GM12878 (cell line): ENCODE measurements around the gene NCKAP5. TPM values are rescaled to one million over a fixed set of nuclear protein-coding genes. Genes with fewer than 3 reads are reported as not detected.

Experiments used
- ATAC-seq: fragments of 200-7000 bp; cut with Tn5 transposase; 3 replicates; pipeline ENCODE4 v1.9.1; 2020; ENCODE audit warnings: mild to moderate bottlenecking, moderate library complexity
- BruUV-seq: library from RNA; stranded (reverse); fragments of 400-500 nt; replicated peaks from 2 replicates; lab custom pipeline; 2021; lab: Mats Ljungman, UMichigan
- CTCF ChIA-PET: fragments of 300-600 bp; sonication (Branson Sonifier 250); formaldehyde crosslinking; extraction: SDS; loops from one replicate; lab custom pipeline; 2021; ENCODE audit warnings: inconsistent platforms; lab: Yijun Ruan, JAX
- POLR2A ChIA-PET: fragments of 350-600 bp; formaldehyde crosslinking; extraction: SDS; loops from one replicate; lab custom pipeline; 2021; ENCODE audit warnings: inconsistent platforms; lab: Charles Lee
- RAD21 ChIA-PET: fragments of 300-600 bp; sonication (Branson Sonifier 250); formaldehyde crosslinking; loops from one replicate; lab custom pipeline; 2023; ENCODE audit warnings: antibody characterized with exemption; ENCODE audit not compliant: unreplicated experiment; lab: Charles Lee
- SMC1A ChIA-PET: fragments of 300-600 bp; sonication (Branson Sonifier 250); formaldehyde crosslinking; loops from one replicate; lab custom pipeline; 2023; ENCODE audit not compliant: unreplicated experiment, uncharacterized antibody; lab: Charles Lee
- DNase-seq: peaks from one replicate; pipeline ENCODE4 v3.0.0-alpha.2; 2011; ENCODE audit warnings: low read depth, low spot score
- FAIRE-seq: peaks from 3 replicates; lab custom pipeline; 2011; peaks lifted over from hg19 to GRCh38; lab: Jason Lieb, UNC
- H2AFZ ChIP-seq: 2 replicates; pipeline ENCODE4 v1.6.0; 2011; ENCODE audit warnings: low read depth, low read length, control low read depth; ENCODE audit not compliant: control insufficient read depth
- H3K27ac ChIP-seq: 2 replicates; pipeline ENCODE4 v1.5.1; 2011; ENCODE audit warnings: control low read depth; ENCODE audit not compliant: control insufficient read depth, insufficient read depth
- H3K27me3 ChIP-seq, 2 experiments: replicated peaks in 1 of 2; 2 replicates each; pipeline versions ENCODE4 v1.6.0 to v1.6.1; 2011; ENCODE audit warnings: low read length in 1 of 2; ENCODE audit not compliant: control insufficient read depth in 2 of 2, insufficient read depth in 2 of 2
- H3K36me3 ChIP-seq, 2 experiments: 2 replicates each; pipeline ENCODE4 v1.5.1; 2011; ENCODE audit warnings: low read length in 1 of 2; ENCODE audit not compliant: control insufficient read depth in 2 of 2, insufficient read depth in 2 of 2
- H3K4me1 ChIP-seq: 2 replicates; pipeline ENCODE4 v1.6.1; 2011; ENCODE audit warnings: mild to moderate bottlenecking, low read length, moderate library complexity, mixed read lengths; ENCODE audit not compliant: control insufficient read depth, insufficient read depth
- H3K4me2 ChIP-seq: 2 replicates; pipeline ENCODE4 v1.6.0; 2011; ENCODE audit warnings: control low read depth; ENCODE audit not compliant: control insufficient read depth, insufficient read depth
- H3K4me3 ChIP-seq: fragments of 200-600 bp; sonication (generic); 2 replicates; pipeline ENCODE4 v1.5.1; 2016
- H3K79me2 ChIP-seq: 2 replicates; pipeline ENCODE4 v1.6.0; 2011; ENCODE audit warnings: low read length; ENCODE audit not compliant: control insufficient read depth, insufficient read depth
- H3K9ac ChIP-seq: 2 replicates; pipeline ENCODE4 v1.8.0; 2011; ENCODE audit warnings: low read length, control low read depth, mixed read lengths; ENCODE audit not compliant: control insufficient read depth, insufficient read depth
- H3K9me3 ChIP-seq: replicated peaks from 3 replicates; pipeline ENCODE4 v1.5.1; 2011; ENCODE audit warnings: mild to moderate bottlenecking, low read length; ENCODE audit not compliant: control insufficient read depth, insufficient read depth
- H4K20me1 ChIP-seq: 2 replicates; pipeline ENCODE4 v1.6.0; 2011; ENCODE audit not compliant: control insufficient read depth, insufficient read depth
- CEBPB ChIP-seq, 2 experiments: fragments of 150-350 bp in 1 of 2; IDR thresholded peaks; 2 replicates each; pipeline ENCODE4 v1.6.1; 2012 to 2014; ENCODE audit warnings: low read depth in 2 of 2, low read length in 2 of 2, borderline replicate concordance in 1 of 2, inconsistent platforms in 1 of 2
- EZH2 ChIP-seq: IDR thresholded peaks from 2 replicates; pipeline ENCODE4 v1.6.1; 2012; ENCODE audit warnings: low read depth, mild to moderate bottlenecking, control low read depth, inconsistent platforms, low read length, borderline replicate concordance; ENCODE audit not compliant: control insufficient read depth
- FOS ChIP-seq: IDR thresholded peaks from 3 replicates; pipeline ENCODE4 v1.6.1; 2011; ENCODE audit warnings: borderline replicate concordance; ENCODE audit not compliant: insufficient read length; ENCODE audit errors: extremely low read depth
- JUND ChIP-seq: IDR thresholded peaks from 2 replicates; pipeline ENCODE4 v1.6.1; 2012; ENCODE audit warnings: low read depth, mild to moderate bottlenecking, low read length, improper control_type of control experiment, moderate library complexity
- MTA3 ChIP-seq: IDR thresholded peaks from 2 replicates; pipeline ENCODE4 v1.6.1; 2012; ENCODE audit warnings: low read length, inconsistent platforms, borderline replicate concordance
- PAX5 ChIP-seq: IDR thresholded peaks from 2 replicates; pipeline ENCODE4 v1.6.1; 2011; ENCODE audit warnings: low read depth, low read length, borderline replicate concordance
- PML ChIP-seq: IDR thresholded peaks from 2 replicates; pipeline ENCODE4 v1.6.1; 2012; ENCODE audit warnings: low read length, inconsistent platforms
- RAD21 ChIP-seq: IDR thresholded peaks from 2 replicates; pipeline ENCODE4 v1.6.1; 2011; ENCODE audit warnings: mild to moderate bottlenecking, low read depth, low read length, moderate library complexity; ENCODE audit not compliant: insufficient read depth
- RELA ChIP-seq: fragments of 450-650 bp; IDR thresholded peaks from 2 replicates; pipeline ENCODE4 v1.8.0; 2014; ENCODE audit warnings: borderline replicate concordance; ENCODE audit not compliant: partially characterized antibody
- RUNX3 ChIP-seq: IDR thresholded peaks from 2 replicates; pipeline ENCODE4 v1.6.1; 2012; ENCODE audit warnings: low read length, inconsistent platforms
- SKIL ChIP-seq: fragments of 450-650 bp; IDR thresholded peaks from 2 replicates; pipeline ENCODE4 v1.6.1; 2017; ENCODE audit warnings: mild to moderate bottlenecking, low read depth, inconsistent platforms; ENCODE audit not compliant: poor library complexity, severe bottlenecking
- SPI1 ChIP-seq: IDR thresholded peaks from 2 replicates; pipeline ENCODE4 v1.6.1; 2011; ENCODE audit warnings: low read depth, mild to moderate bottlenecking, low read length, moderate library complexity, borderline replicate concordance; ENCODE audit not compliant: insufficient read depth
- SRF ChIP-seq, 2 experiments: IDR thresholded peaks; 2 replicates each; pipeline ENCODE4 v1.6.1; 2011; ENCODE audit warnings: low read depth in 2 of 2, low read length in 2 of 2, mild to moderate bottlenecking in 1 of 2, moderate library complexity in 1 of 2
- SUZ12 ChIP-seq: fragments of 200-600 bp; sonication (generic); IDR thresholded peaks from one replicate; pipeline ENCODE4 v1.6.1; 2018; ENCODE audit warnings: antibody characterized with exemption, mild to moderate bottlenecking; ENCODE audit not compliant: unreplicated experiment
- ZNF622 ChIP-seq: fragments of 450-650 bp; IDR thresholded peaks from 2 replicates; pipeline ENCODE4 v1.6.1; 2017; ENCODE audit warnings: mild to moderate bottlenecking, inconsistent platforms
- ZNF687 ChIP-seq: fragments of 450-650 bp; IDR thresholded peaks from 2 replicates; pipeline ENCODE4 v1.6.1; 2017; ENCODE audit warnings: mild to moderate bottlenecking, moderate library complexity
- WGBS: methylation state at CpG from one replicate; pipeline ENCODE4 v1.1.6; 2016; ENCODE audit warnings: low lambda C conversion rate; ENCODE audit not compliant: insufficient replicate concordance, insufficient coverage; ENCODE audit errors: missing lambda C conversion rate; 5-methylcytosine and 5-hydroxymethylcytosine counted together
- in situ Hi-C: fragments of 300-500 bp; cut with MboI; formaldehyde crosslinking; loops from 9 replicates; pipeline ENCODE4 v1.14.3; 2018; ENCODE audit warnings: mixed read lengths
- intact Hi-C: fragments of 100-400 bp; cut with micrococcal nuclease; formaldehyde crosslinking; loops from one replicate; pipeline ENCODE4 v1.14.2; 2022; ENCODE audit not compliant: unreplicated experiment
- polyA plus RNA-seq, 11 experiments: library from polyadenylated mRNA; depleted of rRNA in 4 of 11; unstranded in 6 of 11; stranded (reverse) in 5 of 11; fragments of >200 nt; fragmentation: Nextera tagmentation in 4 of 11; fragmentation: Illumina TruSeq in 1 of 11; extraction: Ambion mirVana in 4 of 11; extraction: Trizol in 1 of 11; gene quantifications; 1 replicate in 1 of 11; 2 replicates in 10 of 11; pipeline versions ENCODE4 v1.2.1 to v1.2.3, GENCODE V29; 2011 to 2016; ENCODE audit warnings: inconsistent platforms in 2 of 11, missing spikeins in 2 of 11, low read depth in 1 of 11
- total RNA-seq, 4 experiments: library from RNA; depleted of rRNA in 3 of 4; stranded (reverse); fragments of >200 nt in 3 of 4; fragmentation: Illumina TruSeq in 1 of 4; extraction: Trizol in 1 of 4; gene quantifications; 2 replicates each; pipeline versions ENCODE4 v1.2.1 to v1.2.3, GENCODE V29; 2013 to 2021

NCKAP5 gene
- total and polyA plus RNA-seq, 10 of the 15 experiments (the other 5 are each of a cell fraction or from before 2014, with no cell fraction given): 0.06 to 0.44 (median 0.16) TPM

GRCh38 chr2:132783883-132784282 lies 784.4 kb downstream of the NCKAP5 start:
- H3K27ac ChIP-seq: no peak overlapping the region
- no peak for ATAC-seq
- no peak for TF ChIP-seq SRF (IDR thresholded peaks at IDR 0.05; ENCODE audit: low read depth in 2 of 2, low read length in 2 of 2)
- TF ChIP-seq JUND: no peak
- TF ChIP-seq ZNF687: no peak
- no peak for TF ChIP-seq RUNX3
- TF ChIP-seq PAX5: no peak
- TF ChIP-seq PML: no peak
- TF ChIP-seq CEBPB (IDR thresholded peaks at IDR 0.05; ENCODE audit: borderline replicate concordance in 1 of 2, low read depth in 2 of 2, low read length in 2 of 2): no peak
- no peak for TF ChIP-seq SPI1
- no peak for TF ChIP-seq EZH2
- no peak for TF ChIP-seq RELA
- no peak for TF ChIP-seq RAD21
- no peak for TF ChIP-seq ZNF622
- TF ChIP-seq SKIL: no peak
- TF ChIP-seq FOS: no peak
- TF ChIP-seq MTA3: no peak
- no peak for TF ChIP-seq SUZ12

More at GRCh38 chr2:132783883-132784282, 784.4 kb downstream of the NCKAP5 start:
- ChIA-PET SMC1A (interaction anchor here (0.9 to 1.5 kb wide), 2 partner anchors 20 to 40 kb away, joined by 3 to 5 read pairs; no protein-coding TSS in a partner anchor), RAD21 (no interaction called here), POLR2A (no interaction called here), CTCF (no interaction called here)
- Histone ChIP-seq H4K20me1 (no peaks in the 10 kb centered on the region), H3K79me2 (no peaks in the 10 kb centered on the region), H3K4me3 (no peak overlapping the region), H3K27me3 (no peaks in the 10 kb centered on the region), H2AFZ (no peak overlapping the region), H3K9ac (no peak overlapping the region), H3K4me2 (no peak overlapping the region), H3K4me1 (no peaks in the 10 kb centered on the region), H3K36me3 (no peaks in the 10 kb centered on the region), H3K9me3 (no peaks in the 10 kb centered on the region)
- BruUV-seq: no TSS peak
- intact Hi-C loops: no loop called here
- 30% methylated on average over 7 of the region's 11 CpGs for WGBS
- FAIRE-seq (no peak), DNase-seq (no peak)
- in situ Hi-C loops: no loop called here
